NCI-H226 (cell line): ENCODE results near the gene RPL36A.
A peak's percentile ranks its signal among the peaks of the same experiment; 100 is the strongest.

Experiments
- DNase-seq: peaks from one replicate; pipeline ENCODE4 v3.0.0-alpha.2; 2015

RPL36A gene

DNA sequence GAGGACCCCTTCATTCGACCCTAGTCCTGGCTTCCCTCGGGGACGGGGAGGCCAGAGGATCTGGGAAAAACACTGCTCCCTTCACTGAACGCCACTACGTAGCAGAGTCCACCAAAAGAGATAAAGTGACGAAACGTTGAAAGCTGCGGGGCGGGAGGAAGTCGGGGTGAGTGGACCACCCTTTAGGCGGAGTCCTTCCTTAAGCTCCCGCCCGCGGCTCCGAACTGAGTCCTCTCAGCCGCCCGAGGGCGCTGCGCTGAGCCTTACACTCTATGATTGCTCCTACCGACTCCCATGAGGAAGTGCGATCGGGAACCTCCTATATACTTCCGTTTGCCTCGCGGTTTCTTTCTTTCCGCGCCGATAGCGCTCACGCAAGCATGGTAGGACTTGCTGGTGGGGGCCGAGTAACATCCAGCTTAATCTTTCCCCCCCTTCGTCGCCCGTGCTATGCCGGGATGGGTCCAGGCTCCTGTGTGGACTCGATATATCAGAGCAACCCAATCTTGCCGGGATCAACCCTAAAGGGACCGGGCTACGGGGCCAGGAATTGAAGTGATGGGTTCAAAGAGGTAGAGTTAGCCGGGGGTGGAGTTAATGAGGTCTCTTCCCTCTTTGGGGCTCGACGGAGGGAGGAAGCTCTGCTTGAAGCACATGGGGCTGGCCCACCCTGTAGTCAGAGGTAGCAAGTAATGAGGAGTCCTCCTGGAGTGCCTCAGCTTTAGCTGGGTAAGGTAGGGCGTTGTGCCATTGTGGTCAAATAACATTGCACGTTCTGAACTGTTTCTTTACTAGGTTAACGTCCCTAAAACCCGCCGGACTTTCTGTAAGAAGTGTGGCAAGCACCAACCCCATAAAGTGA is at the start of gene RPL36A:
TSS of gene RPL36A (plus strand) at position 348 of the 862 bp plus-strand sequence. CDS start at position 381, 33 bp downstream.
- peak; percentile 79 for DNase-seq

DNA sequence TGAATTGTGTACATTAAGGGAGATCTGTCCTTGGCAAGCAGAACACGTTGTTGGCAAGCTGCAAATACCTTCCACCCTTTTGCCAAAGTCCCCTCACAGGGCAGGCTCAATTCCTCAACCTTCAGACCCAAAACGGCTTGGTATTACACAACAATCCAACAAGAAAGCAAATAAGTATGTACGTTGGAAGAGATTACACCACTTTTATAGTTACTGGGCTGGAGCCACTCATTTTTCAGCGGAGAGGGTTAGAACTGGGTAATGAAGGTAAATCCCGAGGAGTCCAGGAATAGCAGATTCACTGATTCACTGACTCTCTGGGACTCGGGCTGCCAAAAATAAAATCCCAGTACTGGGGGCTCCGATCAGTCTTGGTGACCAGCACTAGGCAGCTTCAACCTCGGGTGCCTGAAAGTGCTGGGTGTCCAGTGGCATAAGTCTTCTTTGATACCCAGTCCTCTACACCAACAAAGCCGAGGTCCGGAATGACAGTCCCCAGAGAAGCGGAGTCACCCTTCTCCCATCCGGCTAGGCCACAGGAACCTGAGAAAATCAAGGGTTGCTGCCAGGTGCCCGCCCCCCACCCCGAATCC is 42.9 kb upstream of the RPL36A start:
- DNase-seq, result no peak

DNA sequence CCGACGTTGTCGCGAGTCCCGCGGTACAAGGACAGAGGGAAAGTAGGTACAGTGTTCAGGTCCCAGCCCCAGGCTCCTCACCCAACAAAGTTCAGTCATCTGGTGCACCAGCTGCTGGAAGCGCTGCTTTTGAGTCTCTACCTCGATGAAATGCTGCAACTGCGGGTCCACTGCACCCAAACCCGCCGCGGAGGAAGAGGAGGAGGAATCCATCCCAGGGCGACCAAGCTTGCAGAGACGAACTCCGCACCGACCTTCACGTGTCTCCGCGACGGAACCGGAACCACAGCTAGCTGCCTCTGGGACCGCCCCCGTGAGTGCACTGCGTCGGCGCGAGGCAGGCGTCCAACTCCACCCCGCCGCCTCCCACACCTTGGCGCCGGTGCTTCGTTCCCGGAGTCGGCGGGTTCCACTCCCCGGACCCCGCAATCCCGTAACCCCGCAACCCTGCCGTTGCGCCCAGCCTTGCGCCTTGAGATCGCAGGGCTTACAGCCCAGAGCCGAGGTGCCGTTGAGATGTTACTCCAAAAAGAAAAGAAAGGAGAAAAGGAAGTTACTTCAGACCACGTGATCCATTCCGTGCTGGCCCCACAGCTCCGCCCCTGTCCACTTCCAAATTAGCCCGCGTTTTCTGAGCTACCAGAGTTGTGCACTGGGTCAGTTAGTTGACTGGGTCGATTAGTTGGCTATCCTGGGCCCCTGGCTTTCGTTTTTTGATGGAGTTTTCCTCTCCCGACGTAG is 42.2 kb upstream of the RPL36A start, which contains the start of gene TIMM8A:
TSS of gene TIMM8A (minus strand) at position 291 of the 741 bp plus-strand sequence. CDS start at position 213, 78 bp downstream.
- DNase-seq, result peak; percentile 59

DNA sequence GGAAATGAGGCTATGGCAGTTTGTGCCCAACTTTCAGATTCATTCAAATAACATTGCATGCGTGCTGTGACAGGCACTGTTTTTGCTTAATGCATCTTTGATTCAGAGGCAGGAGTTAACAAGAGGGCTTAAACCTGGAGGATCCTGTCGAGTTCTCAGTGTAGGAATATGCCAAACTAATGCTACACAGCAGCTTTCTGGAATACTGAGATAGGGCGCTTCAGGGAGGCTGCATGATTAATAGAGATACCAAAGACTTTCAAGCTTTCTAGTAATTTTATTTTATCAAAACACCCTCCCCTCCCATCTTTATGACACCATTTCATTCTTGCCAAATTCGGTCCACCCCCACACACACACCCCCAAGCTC is 41.6 kb upstream of the RPL36A start:
- DNase-seq, result no peak

DNA sequence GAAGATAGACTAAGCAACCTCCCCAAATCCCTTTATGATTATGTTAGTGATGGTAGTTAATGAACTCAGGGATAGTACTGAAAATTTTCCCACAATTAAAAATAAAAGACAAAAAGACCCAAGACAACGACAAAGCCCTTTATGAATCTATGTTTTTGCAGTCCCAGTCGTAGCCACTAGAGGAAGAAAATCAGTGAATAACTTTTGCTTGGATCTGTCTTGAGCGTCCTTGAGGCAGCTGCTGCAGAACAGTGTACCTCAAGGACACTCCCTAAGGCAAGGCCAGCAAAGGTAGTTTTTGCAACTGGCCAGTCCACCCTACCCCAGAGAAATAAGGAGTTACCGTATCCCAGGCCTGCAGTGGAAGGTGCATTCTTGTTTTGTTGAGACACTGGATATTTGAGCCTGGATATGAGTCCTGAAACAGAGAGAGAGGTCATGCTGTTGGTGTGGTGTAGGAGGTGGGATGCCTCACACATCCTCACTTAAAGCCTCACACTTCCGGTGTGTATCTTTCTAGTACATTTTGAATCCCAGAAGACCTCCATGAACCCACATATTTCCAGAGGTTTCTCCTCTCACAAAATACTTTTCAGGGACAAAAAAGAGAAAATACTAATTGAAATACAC is 33.5 kb upstream of the RPL36A start:
- no peak for DNase-seq

DNA sequence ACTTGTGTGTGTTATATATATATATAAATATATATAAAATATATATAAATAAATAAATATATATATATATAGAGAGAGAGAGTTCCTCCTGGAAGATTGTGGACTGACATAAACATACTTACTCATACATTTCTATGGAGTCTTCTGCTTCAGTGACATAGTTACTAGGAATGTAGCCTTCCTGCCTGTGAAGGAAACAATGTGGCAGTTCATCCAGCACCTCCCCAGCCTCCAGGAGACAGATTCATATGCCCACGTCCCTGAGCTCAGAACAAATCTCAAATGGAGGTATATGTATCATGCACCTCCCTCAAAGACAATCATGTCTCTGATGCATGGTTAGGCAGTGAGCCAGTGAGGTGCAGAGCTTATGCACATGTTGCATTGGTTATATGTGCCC is 30.8 kb upstream of the RPL36A start:
- DNase-seq, result no peak

DNA sequence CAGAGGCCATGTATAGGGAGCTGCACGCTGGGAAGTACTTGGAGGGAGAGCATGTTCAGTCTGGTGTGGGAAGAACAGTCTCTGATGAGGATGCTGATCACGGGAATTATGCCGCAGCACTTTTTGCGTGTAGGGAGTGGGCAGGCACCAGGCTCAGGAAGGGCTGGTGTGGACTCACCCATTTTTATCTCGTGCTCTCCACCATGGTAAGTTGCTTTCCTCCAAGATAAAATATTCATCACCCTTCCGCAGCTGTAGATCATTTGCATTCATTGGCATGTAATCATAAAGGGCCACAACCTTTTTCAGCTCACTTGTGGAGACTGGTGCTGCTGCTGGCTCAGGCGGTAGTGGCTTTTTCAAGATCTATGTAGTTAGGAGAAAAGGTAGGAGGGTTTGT is 30.4 kb upstream of the RPL36A start:
- DNase-seq, result no peak

DNA sequence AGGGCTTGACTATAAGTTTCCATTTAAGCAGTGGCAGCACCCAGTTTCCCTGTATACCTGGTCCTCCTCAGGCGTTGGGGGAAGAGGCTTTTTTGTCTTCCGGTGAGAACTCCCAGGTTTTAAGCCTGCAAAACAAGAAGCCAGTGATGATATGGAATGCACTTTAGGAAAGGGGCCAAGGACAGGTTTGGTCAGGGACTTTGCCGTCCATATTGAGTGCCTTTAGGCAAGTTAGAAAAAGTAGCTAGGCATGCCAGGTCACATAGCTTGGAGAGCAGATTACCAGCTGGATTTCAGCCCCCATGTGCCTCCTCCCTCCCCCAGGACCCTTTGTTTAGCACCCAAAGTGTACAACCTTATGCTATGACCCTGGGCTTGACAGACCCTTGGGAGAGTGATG is 28.7 kb upstream of the RPL36A start:
- DNase-seq, result no peak

DNA sequence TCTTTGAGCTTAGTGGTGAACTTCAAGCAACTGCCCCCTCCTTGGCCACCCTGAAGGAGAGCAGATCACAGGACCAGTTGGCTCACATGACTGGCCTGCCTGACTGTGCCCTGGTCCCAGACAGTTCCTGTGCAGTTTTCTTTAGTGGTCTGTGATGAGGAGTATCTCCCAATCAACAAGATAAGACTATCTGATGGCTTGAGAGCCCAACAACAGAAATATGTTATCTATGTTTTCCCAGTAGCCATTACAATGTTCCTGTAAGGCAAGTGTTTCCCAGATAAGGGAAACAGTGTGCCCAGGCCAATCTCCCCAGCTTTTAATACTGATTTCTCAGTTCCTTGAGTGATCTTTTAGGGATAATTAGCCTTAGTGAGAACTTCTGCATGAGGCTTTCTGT is 28.1 kb upstream of the RPL36A start:
- DNase-seq, result no peak

DNA sequence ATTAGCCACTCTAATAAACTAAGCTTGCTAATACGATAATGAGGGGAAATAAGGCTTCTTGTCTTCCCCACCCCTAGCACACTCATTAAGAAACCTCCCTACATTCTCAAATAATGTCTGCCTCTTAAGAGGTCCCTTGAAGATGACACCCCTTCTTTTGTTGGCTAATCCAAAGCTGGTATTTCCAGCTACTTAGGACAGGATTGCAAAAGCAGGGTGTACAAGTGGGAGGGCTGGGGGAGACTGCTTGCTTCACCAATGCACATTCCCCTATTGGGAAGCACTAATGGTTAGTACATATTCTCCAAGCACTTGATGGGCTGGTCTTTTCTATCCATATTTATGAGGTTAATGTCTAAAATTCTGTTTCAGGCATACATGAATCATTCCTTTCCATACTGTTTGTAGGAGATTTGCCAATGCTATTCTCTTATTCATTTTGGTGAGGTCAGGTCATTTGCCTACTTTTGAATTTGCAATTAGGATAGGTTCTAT is 25.5 kb upstream of the RPL36A start:
- DNase-seq, result no peak

DNA sequence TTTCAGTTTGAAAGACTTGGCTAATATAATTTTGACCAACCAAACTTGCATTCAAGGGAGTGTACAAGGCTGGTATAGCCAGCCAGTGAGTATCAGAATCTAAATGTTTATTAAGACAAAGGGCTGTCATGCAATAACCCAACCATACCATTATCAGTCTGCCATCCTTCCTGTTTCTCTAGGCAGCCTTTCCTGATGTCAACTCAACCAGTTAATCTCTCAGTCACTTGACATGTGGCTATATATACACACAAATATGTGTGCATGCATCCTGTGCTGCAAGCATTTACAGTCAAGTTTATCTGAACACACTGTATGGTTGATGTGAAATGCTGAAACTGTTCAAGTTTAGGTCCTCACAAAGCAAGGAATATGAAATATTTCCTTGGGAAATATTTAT is 22.0 kb upstream of the RPL36A start:
- DNase-seq, result no peak

DNA sequence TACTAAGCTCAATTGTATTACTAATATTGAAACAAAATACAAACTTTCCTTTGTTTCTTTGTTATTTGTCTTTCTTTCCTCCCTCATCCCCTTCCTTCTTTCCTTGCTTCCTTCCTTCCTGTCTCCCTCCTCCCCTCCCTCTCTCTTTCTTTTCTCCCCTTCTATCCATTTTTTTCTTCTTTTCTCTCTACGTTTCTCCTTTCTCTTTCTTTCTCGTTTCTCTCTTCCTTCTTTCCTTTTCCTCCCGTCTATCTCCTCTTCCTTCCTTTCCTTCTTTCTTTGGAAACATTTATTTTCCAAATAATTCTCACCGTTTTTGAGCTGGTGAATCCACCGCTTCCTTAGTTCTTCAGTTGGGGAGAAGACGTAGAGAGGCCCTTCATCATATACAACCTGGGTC is 21.1 kb upstream of the RPL36A start:
- no peak for DNase-seq

DNA sequence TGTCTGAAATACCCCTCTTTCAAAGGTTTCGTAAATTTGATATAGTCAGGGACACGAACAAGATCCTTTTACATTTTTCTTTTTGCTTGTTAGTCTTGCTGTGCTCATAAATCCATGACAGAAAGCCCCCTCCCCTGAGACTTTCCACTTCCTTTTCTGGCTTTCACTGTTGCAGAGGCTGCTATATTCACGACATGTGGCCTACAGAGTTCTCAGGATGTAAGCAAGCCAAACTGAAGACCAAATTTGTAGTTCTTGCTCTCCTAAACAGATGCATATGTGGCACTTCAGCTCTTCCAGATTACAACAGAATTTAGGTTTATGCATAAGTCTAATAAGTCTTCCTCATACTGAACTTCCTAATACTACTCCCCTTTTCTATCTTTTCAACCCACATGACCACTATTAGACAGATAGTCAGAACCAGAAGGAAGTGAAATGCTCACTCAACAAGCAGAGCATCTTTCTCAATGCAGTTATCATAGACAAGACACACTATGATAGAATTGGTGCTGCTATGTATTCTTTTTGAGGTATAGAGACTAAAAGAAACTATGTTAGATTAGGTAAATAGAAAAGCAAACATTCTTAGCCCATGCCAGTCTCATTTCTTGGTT is 19.8 kb upstream of the RPL36A start:
- no peak for DNase-seq

DNA sequence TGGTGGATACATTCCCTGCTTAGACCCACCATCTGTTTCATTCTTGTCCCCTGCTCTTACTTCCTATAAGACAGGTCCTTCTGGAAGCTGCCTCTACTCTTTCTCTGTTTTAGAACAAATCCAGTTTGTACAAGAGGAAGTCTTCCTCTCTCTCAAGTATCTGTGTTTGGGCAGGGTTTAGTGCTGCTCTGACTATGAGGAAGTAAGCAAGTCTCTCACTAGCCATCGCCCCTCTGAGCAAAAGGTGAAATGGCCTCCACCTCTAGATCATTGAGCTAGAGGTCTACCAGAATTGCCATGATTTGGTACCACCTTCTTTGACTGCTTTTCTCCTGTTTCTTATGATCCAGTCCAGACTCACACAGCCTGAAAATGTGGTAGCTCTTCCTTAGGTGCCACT is 13.3 kb upstream of the RPL36A start:
- DNase-seq, result no peak

DNA sequence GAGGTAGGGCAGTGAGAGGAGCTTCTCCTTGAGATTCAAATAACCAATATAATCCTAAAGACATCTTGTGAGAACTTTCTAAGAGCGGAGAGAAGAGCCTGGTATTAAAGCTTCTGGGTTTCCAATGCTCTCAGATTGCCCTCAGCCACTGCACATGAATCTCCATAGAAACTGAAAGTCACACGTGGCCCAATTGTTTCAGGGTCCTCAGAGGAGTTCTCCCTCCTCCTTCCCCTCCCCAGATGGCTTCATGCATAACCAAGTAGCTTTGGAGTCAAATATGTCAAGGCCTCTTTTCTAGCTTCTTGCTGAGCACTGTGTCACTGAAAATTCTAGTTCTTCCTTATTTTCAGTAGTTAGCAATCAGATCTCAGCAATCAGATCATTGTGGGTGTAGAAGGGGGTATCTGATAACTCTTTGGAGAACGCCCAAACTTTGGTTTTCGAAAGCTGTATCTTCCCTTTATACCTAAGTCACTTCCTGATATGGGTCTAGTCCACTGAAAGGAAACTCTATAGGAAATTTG is 7.1 kb upstream of the RPL36A start:
- DNase-seq, result no peak

DNA sequence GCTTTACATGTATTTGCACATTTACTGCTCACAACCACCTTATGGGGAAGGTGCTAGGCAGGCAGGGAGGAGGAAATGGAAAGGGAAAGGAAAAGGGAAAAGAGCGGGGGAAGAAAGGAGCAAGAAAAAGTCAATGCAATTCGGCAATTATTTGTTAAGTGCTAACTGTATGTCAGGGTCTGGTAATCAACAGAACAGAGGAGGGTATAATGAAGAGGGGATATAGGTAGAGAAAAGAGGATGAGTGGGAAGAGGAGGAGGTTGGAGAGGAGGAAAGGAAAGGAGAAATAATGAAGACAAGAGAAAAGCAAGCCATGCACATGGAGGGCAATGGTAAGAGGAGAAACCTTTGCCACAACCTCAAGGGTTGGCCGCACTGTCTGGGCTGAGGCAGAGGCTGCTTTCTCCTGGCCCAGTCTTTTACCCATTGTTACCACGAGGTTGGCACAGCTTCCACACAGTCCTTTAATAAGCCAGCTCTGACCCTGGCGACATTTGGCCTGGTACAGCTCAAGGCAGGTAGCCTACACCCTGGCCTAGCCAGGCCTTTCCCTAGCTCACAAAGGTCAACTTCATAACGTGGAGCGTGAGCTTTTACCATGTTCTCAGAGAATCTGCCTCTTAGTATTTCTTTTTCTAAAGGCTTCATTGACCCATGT is 5.7 kb upstream of the RPL36A start:
- no peak for DNase-seq

DNA sequence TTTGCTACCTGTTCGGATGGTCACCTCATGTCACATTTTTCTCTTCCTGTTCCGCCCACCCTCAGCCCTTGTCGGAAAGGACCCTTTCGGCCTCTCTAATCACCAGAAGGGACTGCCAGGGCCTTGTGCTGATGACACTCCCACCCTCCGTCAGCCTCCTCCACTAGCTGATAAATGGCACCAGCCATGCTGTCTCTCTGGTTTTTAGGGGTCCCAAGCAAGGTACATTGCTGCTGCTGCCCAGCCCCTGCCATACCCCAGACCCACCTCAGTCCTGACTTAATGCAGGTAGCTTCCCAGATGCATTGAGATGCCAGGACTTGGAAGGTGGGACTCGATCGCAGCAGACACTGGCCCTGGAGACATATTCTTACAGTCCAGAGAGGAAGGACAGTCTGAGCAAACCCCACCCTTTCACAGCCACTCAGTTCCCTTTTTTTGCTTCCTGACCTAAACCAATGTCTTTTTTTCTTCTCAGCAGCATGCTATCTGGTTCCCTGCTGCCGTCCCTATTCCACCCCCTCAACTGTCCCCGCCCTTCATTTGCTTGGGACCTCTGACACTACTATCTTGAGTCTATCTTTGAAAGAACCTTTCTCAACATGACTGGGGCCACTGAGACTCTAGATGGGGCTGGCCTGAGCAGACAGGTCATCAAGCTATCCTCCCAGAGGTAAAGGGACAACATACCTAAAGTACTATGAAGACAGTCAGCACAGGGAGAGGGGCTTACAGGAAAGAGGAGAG is 4.8 kb upstream of the RPL36A start, which contains the start of gene BTK:
TSS of gene BTK (minus strand) at position 397 of the 747 bp plus-strand sequence. CDS start 10,907 bp downstream, outside the sequence.
- DNase-seq, result no peak

DNA sequence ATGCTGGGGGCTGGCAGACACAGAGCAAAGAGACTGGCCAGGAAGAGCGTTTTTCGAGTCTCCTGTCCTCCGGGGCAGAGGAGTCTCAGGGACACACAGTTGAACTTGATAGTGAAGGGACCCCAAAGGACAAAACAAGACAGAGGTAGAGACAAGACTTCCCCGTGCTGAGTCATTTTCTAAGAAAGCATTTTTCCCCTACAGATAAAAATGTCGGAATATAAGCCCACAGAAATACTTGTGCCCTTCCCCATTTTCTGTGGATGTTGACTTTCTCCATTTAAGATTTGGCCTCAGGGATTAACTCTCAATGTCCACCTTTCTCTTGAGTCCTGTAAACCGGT is 4.3 kb upstream of the RPL36A start:
- DNase-seq, result no peak

DNA sequence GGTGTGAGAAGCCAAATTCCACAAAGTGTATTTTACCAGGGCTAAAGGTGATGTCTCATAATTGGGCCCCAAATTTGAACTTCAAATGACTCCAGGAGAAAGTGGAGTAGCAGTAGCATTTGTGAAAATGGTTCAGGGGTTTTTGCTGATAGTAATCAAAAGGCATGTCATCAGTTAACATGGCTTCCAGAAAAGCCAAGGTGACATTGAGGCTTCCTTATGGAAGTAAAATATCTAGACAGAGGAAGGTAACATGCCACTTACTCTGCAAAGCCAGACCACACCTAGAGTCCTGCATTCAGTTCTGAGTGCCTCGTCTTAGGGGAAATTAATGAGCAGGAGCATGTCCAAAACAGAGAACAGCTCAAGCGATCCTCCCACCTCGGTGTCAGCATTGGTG is 2.2 kb upstream of the RPL36A start:
- no peak for DNase-seq

DNA sequence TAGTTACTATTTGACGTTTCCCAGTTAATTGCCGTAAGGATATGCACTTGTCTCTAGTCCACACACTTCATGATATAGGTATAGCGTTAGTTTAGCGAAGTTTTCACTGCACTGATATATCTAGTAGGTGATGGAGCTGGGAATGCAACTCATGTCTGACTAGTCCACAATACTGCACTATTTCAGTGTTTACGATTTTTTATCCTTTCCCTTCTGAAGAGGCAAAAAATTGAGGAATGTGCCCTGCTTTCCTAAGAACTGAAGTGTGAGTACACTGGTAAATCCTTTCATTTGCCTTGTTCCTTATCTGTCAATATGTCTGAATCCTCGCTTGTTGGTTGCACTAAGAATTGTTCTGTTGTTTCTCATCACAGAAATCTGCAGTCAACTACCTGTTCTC is 1.0 kb downstream of the RPL36A start:
- DNase-seq, result no peak
